AG04449 (cell line): ENCODE results near the gene PCGF3.
"Not testable (repeated sequence)": the region's sequence is repeated elsewhere in the genome, so short reads cannot be mapped to it uniquely, and the experiment has no call there.

Experiments
- CTCF ChIA-PET: fragments of 350-600 bp; formaldehyde crosslinking; extraction: SDS; loops from one replicate; lab custom pipeline; 2021; ENCODE audit warnings: antibody characterized with exemption; lab: Yijun Ruan, JAX
- POLR2A ChIA-PET: fragments of 400-600, 350-600 bp; formaldehyde crosslinking; extraction: SDS; loops from one replicate; lab custom pipeline; 2020; ENCODE audit warnings: antibody characterized with exemption, inconsistent platforms; lab: Yijun Ruan, JAX
- DNase-seq: peaks from one replicate; pipeline ENCODE4 v3.0.0-alpha.2; 2010; ENCODE audit warnings: low read depth, low spot score
- H3K4me3 ChIP-seq: 2 replicates; pipeline ENCODE4 v1.5.1; 2011; ENCODE audit warnings: low read depth, mild to moderate bottlenecking, control low read depth, low read length
- TF ChIP-seq, protein P1 (sequence below): IDR thresholded peaks from one replicate; pipeline ENCODE4 v1.5.1; 2011; ENCODE audit warnings: mild to moderate bottlenecking, moderate library complexity, low read length, control low read depth, inconsistent platforms; ENCODE audit not compliant: insufficient read depth; ENCODE audit errors: missing control alignments

PCGF3 gene

DNA sequence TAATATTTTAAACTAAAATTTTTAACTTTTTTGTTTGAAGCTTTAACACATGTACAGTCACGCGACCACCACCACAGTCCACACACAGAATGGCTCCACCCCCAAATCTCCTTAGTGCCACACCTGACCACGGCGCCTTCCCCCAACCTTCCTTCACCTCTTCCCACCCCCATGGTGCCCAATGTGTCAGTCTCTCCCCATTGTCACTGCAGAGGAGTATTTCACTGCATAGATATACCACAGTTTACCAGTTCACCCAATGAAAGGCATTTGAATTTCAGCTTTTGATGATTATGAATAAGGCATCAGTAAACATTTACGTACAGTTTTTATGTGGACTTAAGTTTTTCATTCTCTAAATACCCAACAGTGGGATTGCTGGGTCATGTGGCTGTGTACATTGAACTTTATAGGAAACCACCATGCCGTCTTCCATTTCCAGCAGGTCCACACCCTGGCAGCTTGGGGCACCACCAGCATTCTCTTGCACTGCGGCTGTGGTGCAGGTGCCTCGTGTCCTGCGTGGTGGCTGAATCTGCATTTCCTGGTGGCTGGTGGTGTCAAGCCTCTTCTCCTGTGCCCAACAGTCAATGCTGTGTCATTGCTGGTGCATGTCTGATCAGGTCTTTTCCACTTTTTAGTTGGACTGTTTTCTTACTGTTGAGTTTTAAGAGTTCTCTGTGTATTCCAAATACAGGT is 71.3 kb downstream of the PCGF3 start:
- H3K4me3 ChIP-seq, result no peak overlapping the region
- TF ChIP-seq, protein P1, sequence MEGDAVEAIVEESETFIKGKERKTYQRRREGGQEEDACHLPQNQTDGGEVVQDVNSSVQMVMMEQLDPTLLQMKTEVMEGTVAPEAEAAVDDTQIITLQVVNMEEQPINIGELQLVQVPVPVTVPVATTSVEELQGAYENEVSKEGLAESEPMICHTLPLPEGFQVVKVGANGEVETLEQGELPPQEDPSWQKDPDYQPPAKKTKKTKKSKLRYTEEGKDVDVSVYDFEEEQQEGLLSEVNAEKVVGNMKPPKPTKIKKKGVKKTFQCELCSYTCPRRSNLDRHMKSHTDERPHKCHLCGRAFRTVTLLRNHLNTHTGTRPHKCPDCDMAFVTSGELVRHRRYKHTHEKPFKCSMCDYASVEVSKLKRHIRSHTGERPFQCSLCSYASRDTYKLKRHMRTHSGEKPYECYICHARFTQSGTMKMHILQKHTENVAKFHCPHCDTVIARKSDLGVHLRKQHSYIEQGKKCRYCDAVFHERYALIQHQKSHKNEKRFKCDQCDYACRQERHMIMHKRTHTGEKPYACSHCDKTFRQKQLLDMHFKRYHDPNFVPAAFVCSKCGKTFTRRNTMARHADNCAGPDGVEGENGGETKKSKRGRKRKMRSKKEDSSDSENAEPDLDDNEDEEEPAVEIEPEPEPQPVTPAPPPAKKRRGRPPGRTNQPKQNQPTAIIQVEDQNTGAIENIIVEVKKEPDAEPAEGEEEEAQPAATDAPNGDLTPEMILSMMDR, result no peak
- POLR2A ChIA-PET, result no interaction called here
- CTCF ChIA-PET, result interaction anchor here (0.9 to 2.6 kb wide), 2 partner anchors 24 to 35 kb away, joined by 3 to 12 read pairs; no protein-coding TSS in a partner anchor
- DNase-seq, result no peak

DNA sequence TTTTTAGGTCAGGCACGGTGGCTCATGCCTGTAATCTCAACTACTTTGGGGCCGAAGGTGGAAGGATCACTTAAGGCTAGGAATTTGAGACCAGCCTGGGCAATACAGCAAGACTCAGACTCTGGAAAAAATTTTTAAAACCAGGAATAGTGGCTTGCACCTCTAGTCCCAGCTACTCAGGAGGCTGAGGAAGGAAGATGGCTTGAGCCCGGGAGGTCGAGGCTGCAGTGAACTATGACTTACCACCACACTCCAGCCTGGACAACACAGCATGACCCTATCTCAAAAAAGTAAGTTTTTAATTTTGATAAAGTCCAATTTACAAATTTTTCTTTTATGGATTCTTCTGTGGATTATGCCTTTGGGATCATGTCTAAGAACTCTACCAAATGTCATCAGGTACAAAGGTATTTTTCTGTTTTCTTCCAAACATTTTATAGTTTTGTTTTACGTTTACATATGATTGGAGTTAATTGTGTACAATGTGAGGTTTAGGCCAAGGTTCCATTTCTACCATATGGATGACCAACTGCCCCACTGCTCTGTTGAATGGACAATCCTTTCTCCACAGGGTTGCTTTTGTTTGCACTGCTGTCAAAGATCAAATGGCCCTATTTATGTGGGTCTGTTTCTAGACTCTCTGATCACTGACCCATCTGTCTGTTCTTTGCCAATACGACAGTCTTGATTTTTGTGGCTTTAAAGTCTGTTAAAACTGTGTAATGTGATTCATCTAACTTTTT is 72.1 kb downstream of the PCGF3 start:
- no peak for DNase-seq
- CTCF ChIA-PET, result interaction anchor here (0.6 to 1.1 kb wide), 3 partner anchors 35 to 84 kb away, joined by 3 to 4 read pairs (median 3); no protein-coding TSS in a partner anchor
- POLR2A ChIA-PET, result no interaction called here
- H3K4me3 ChIP-seq, result no peak overlapping the region
- TF ChIP-seq, protein P1, result no peak

GRCh38 chr4:779555-779954 is 73.9 kb downstream of the PCGF3 start:
- CTCF ChIA-PET, result interaction anchor here (1.3 to 4.2 kb wide), 3 partner anchors 9 to 38 kb away, joined by 3 to 17 read pairs (median 4); no protein-coding TSS in a partner anchor

DNA sequence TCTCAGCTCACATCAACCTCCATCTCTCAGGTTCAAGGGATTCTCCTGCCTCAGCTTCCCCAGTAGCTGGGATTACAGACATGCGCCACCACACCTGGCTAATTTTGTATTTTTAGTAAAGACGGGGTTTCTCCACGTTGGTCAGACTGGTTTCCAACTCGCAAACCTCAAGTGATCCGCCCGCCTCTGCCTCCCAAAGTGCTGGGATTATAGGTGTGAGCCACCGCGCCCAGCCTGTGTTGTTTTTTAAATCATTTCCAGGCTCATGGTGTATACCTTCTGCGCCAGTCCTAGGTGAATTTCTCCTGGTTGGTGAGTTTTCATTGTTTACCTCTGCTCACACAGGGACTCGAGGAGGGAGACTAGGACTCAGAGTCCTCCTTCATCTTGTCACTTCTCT is 74.6 kb downstream of the PCGF3 start:
- POLR2A ChIA-PET, result interaction anchor here (0.7 kb wide), 1 partner anchor 8 kb away, joined by 3 read pairs; no protein-coding TSS in a partner anchor
- CTCF ChIA-PET, result interaction anchor here (1.3 to 4.2 kb wide), 4 partner anchors 10 to 38 kb away, joined by 3 to 17 read pairs (median 4); no protein-coding TSS in a partner anchor
- peak overlapping the region; percentile 93 for H3K4me3 ChIP-seq
- not testable (repeated sequence) for DNase-seq

More at GRCh38 chr4:779555-779954, 73.9 kb downstream of the PCGF3 start:
- H3K4me3 ChIP-seq, result no peak overlapping the region; the same call in 1 of the 2 replicates
- TF ChIP-seq, protein P1, result no peak
- POLR2A ChIA-PET, result no interaction called here
- DNase-seq, result no peak

- no peak for DNase-seq
- ChIA-PET CTCF (interaction anchor here (1.3 to 4.2 kb wide), 4 partner anchors 11 to 39 kb away, joined by 3 to 17 read pairs (median 4); no protein-coding TSS in a partner anchor), POLR2A (interaction anchor here (0.7 kb wide), 1 partner anchor 9 kb away, joined by 3 read pairs; no protein-coding TSS in a partner anchor)
- TF ChIP-seq, protein P1, result no peak
- peak overlapping the region; percentile 93 for H3K4me3 ChIP-seq
These were observed 75.3 kb downstream of the PCGF3 start for GRCh38 chr4:780716-781492.
